Astrocyte (in vitro differentiated cells and primary cell): Measurements from ENCODE around the gene INPP5J.

Experiments
- EZH2 ChIP-seq: IDR thresholded peaks from 2 replicates; pipeline ENCODE4 v1.6.1; 2012; ENCODE audit warnings: mild to moderate bottlenecking, low read length, inconsistent platforms; ENCODE audit not compliant: insufficient read depth
- TF ChIP-seq, protein P1 (sequence below): IDR thresholded peaks from 2 replicates; pipeline ENCODE4 v1.5.1; 2011; ENCODE audit warnings: low read depth, mild to moderate bottlenecking, inconsistent platforms, low read length, moderate library complexity; ENCODE audit not compliant: insufficient read depth

DNA sequence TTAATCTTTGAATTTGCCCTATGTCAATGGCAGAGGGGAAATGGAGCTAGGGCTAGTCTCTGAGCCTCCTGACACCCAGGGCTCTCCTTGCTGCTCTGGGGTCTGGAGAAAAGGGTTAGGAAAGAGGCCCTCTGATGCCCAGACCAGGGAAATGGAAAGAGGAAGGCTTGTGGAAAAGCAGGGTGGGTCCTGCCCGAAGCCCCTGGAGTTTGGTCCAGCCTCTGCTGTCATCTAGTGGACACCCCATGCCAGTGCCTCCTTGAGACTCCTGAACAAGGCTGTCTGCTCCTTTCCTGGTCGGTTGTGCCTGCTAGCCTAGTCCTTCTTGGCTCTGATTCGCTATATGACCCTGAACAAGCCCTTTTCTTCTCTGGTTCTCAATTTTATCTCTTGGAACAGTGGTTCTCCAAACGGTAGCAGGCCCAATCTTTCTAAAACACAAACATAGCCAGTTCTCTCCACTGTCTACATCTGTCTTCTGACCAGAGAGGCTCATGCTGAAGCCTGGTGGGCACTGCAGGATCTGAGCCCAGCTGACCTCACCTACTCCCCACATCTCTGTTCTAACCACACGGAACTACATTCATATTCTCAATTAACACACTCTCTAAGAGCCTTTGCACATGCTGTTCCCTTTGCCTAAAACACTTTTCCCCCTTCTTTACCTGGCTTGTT lies 26.3 kb downstream of the INPP5J start:
- TF ChIP-seq, protein P1, sequence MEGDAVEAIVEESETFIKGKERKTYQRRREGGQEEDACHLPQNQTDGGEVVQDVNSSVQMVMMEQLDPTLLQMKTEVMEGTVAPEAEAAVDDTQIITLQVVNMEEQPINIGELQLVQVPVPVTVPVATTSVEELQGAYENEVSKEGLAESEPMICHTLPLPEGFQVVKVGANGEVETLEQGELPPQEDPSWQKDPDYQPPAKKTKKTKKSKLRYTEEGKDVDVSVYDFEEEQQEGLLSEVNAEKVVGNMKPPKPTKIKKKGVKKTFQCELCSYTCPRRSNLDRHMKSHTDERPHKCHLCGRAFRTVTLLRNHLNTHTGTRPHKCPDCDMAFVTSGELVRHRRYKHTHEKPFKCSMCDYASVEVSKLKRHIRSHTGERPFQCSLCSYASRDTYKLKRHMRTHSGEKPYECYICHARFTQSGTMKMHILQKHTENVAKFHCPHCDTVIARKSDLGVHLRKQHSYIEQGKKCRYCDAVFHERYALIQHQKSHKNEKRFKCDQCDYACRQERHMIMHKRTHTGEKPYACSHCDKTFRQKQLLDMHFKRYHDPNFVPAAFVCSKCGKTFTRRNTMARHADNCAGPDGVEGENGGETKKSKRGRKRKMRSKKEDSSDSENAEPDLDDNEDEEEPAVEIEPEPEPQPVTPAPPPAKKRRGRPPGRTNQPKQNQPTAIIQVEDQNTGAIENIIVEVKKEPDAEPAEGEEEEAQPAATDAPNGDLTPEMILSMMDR = peak; percentile 96
- no peak for TF ChIP-seq EZH2
